Stimulated activated CD8-positive, alpha-beta memory T cell treated with anti-CD3 and anti-CD28 coated beads, Interleukin-12 subunit alpha, Interleukin-12 subunit beta, amount 100 ng/mL, for 24 hours (primary cell): ENCODE measurements around the gene RSPH9.

Experiments
- DNase-seq: peaks from one replicate; pipeline ENCODE4 v3.0.0-alpha.2; 2020; ENCODE audit errors: extremely low read depth

RSPH9 gene

GRCh38 chr6:43710576-43710975 is 65.7 kb downstream of the RSPH9 start:
- no peak for DNase-seq

- no peak for DNase-seq
These were observed 67.7 kb downstream of the RSPH9 start for GRCh38 chr6:43712579-43712978.

- DNase-seq, result no peak
These were observed 68.9 kb downstream of the RSPH9 start for GRCh38 chr6:43713643-43714310.

GRCh38 chr6:43714311-43715055 is 69.6 kb downstream of the RSPH9 start:
- no peak for DNase-seq

GRCh38 chr6:43715056-43715788 is 70.4 kb downstream of the RSPH9 start:
- no peak for DNase-seq

GRCh38 chr6:43716099-43716498 is 71.3 kb downstream of the RSPH9 start:
- DNase-seq, result no peak

- DNase-seq, result no peak
These were observed 72.6 kb downstream of the RSPH9 start for GRCh38 chr6:43717389-43717788.

- DNase-seq, result no peak
These were observed 73.0 kb downstream of the RSPH9 start for GRCh38 chr6:43717822-43718221.

GRCh38 chr6:43718387-43719105 is 73.7 kb downstream of the RSPH9 start:
- DNase-seq, result no peak

GRCh38 chr6:43719511-43719910 is 74.7 kb downstream of the RSPH9 start:
- no peak for DNase-seq

GRCh38 chr6:43720999-43721398 is 76.2 kb downstream of the RSPH9 start:
- no peak for DNase-seq
